Panc1 (cell line): ENCODE results near the gene ZC3H14. TPM values are rescaled to one million over a fixed set of nuclear protein-coding genes. Genes with fewer than 3 reads are reported as not detected.
A peak's percentile ranks its signal among the peaks of the same experiment; 100 is the strongest.

ENCODE experiments used
- ATAC-seq: fragments of 200-7000 bp; cut with Tn5 transposase; 2 replicates; pipeline ENCODE4 v1.9.1; 2020; ENCODE audit warnings: mild to moderate bottlenecking, moderate library complexity
- BruUV-seq: library from RNA; stranded (reverse); fragments of 400-500 nt; replicated peaks from 2 replicates; lab custom pipeline; 2021; lab: Mats Ljungman, UMichigan
- CTCF ChIA-PET: fragments of 300-600 bp; sonication (Branson Sonifier 250); formaldehyde crosslinking; loops from one replicate; lab custom pipeline; 2022; ENCODE audit warnings: antibody characterized with exemption; lab: Charles Lee
- POLR2A ChIA-PET: fragments of 300-600 bp; sonication (Branson Sonifier 250); formaldehyde crosslinking; loops from one replicate; lab custom pipeline; 2022; ENCODE audit warnings: antibody characterized with exemption; lab: Charles Lee
- DNase-seq: peaks from one replicate; pipeline ENCODE4 v3.0.0-alpha.2; 2010; ENCODE audit warnings: low read depth, low spot score
- H3K27ac ChIP-seq: 2 replicates; pipeline ENCODE4 v1.5.1; 2011; ENCODE audit warnings: mild to moderate bottlenecking, low read length, inconsistent platforms
- H3K27me3 ChIP-seq: fragments of 200-500 bp; sonication (Bioruptor generic); 2 replicates; pipeline ENCODE4 v1.6.0; 2014; ENCODE audit warnings: low read length, inconsistent platforms; ENCODE audit not compliant: control insufficient read depth, insufficient read depth
- H3K36me3 ChIP-seq: fragments of 200-500 bp; sonication (Bioruptor generic); 2 replicates; pipeline ENCODE4 v1.5.1; 2014; ENCODE audit warnings: inconsistent platforms, mild to moderate bottlenecking, low read length, moderate library complexity; ENCODE audit not compliant: control insufficient read depth, insufficient read depth
- H3K4me1 ChIP-seq: 2 replicates; pipeline ENCODE4 v1.5.1; 2011; ENCODE audit warnings: inconsistent platforms, mild to moderate bottlenecking, low read length, moderate library complexity; ENCODE audit not compliant: control insufficient read depth, insufficient read depth
- H3K4me3 ChIP-seq, 2 experiments: 2 replicates each; pipeline ENCODE4 v1.5.1; 2011 to 2012; ENCODE audit warnings: low read depth in 2 of 2, low read length in 2 of 2, mild to moderate bottlenecking in 2 of 2, inconsistent platforms in 1 of 2, moderate library complexity in 1 of 2
- H3K9me3 ChIP-seq: fragments of 200-500 bp; sonication (Bioruptor generic); 2 replicates; pipeline ENCODE4 v1.5.1; 2014; ENCODE audit warnings: low read depth, mild to moderate bottlenecking, inconsistent platforms, low read length, moderate library complexity; ENCODE audit not compliant: control insufficient read depth, insufficient read depth
- POLR2AphosphoS5 ChIP-seq: IDR thresholded peaks from 2 replicates; pipeline ENCODE4 v1.6.1; 2012; ENCODE audit warnings: mild to moderate bottlenecking, low read depth, low read length, moderate library complexity
- SIN3A ChIP-seq: IDR thresholded peaks from 2 replicates; pipeline ENCODE4 v1.6.1; 2012; ENCODE audit warnings: low read depth, mild to moderate bottlenecking, low read length, moderate library complexity, borderline replicate concordance; ENCODE audit not compliant: insufficient read depth
- TCF7L2 ChIP-seq: IDR thresholded peaks from 2 replicates; pipeline ENCODE4 v1.6.1; 2011; ENCODE audit warnings: mild to moderate bottlenecking, low read depth, low read length, inconsistent platforms
- in situ Hi-C: cut with HindIII; loops from 2 replicates; pipeline ENCODE4 v1.10.0; 2016; ENCODE audit warnings: low sequenced_read_pairs, low pct_unique_long_range_greater_than_20kb
- intact Hi-C: fragments of 100-400 bp; cut with micrococcal nuclease; formaldehyde crosslinking; loops from one replicate; pipeline ENCODE4 v1.10.0; 2022; ENCODE audit not compliant: unreplicated experiment
- total RNA-seq: library from RNA; stranded (reverse); gene quantifications from one replicate; pipeline ENCODE4 v1.2.1, GENCODE V29; 2021; ENCODE audit not compliant: unreplicated experiment
- TF ChIP-seq, protein P1 (sequence below): fragments of 450-650 bp; IDR thresholded peaks from 2 replicates; pipeline ENCODE4 v1.5.1; 2017; ENCODE audit warnings: mild to moderate bottlenecking
- TF ChIP-seq, protein P2 (sequence below), 2 experiments: IDR thresholded peaks; 2 replicates each; pipeline ENCODE4 v1.6.1; 2011 to 2012; ENCODE audit warnings: low read depth in 2 of 2, control low read depth in 1 of 2, low read length in 1 of 2, mild to moderate bottlenecking in 1 of 2, moderate library complexity in 1 of 2; ENCODE audit not compliant: insufficient read depth in 1 of 2

Gene ZC3H14
- total RNA-seq, 1 experiment from 2014 or later, result 57.1 TPM

DNA sequence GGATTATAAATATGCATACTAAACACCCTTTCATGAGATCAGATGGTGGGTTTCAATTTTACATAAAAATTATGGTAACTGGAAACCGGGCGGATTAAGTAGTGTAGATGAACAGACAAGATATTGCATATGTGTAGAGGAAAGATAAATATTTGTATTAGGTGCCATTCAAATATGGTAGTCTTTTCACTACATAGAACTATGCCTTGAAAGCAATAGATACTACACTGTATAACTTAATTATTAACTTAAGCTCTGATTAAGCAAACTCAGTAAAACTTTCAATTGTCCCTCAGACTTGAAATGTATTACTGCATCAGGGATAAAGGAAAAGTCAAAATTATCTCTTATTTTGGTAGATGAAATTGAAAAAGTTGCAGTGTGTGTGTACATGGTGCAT, 10.0 kb upstream of the ZC3H14 start:
- CTCF ChIA-PET, result no interaction called here
- intact Hi-C loops, result loop anchor here (10.0 kb wide), 1 partner anchor 58 kb away; no protein-coding TSS in a partner anchor
- Histone ChIP-seq H3K27ac (peak overlapping the region; percentile 83; the same call in 1 of the 2 replicates), H3K9me3 (no peaks in the 10 kb centered on the region), H3K4me3 (peak overlapping the region in 1 of 2 experiments; percentile 60; a peak in 1 of 4 replicates), H3K4me1 (peaks cover 18% of the 10 kb centered on the region), H3K36me3 (peaks cover 8% of the 10 kb centered on the region; the same call in 1 of the 2 replicates), H3K27me3 (no peaks in the 10 kb centered on the region)
- POLR2A ChIA-PET, result no interaction called here
- in situ Hi-C loops, result no loop called here
- DNase-seq (no peak), ATAC-seq (no peak)
- TF ChIP-seq, protein P1, sequence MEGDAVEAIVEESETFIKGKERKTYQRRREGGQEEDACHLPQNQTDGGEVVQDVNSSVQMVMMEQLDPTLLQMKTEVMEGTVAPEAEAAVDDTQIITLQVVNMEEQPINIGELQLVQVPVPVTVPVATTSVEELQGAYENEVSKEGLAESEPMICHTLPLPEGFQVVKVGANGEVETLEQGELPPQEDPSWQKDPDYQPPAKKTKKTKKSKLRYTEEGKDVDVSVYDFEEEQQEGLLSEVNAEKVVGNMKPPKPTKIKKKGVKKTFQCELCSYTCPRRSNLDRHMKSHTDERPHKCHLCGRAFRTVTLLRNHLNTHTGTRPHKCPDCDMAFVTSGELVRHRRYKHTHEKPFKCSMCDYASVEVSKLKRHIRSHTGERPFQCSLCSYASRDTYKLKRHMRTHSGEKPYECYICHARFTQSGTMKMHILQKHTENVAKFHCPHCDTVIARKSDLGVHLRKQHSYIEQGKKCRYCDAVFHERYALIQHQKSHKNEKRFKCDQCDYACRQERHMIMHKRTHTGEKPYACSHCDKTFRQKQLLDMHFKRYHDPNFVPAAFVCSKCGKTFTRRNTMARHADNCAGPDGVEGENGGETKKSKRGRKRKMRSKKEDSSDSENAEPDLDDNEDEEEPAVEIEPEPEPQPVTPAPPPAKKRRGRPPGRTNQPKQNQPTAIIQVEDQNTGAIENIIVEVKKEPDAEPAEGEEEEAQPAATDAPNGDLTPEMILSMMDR, result no peak
- no peak for TF ChIP-seq POLR2AphosphoS5
- no peak for TF ChIP-seq TCF7L2
- TF ChIP-seq, protein P2, sequence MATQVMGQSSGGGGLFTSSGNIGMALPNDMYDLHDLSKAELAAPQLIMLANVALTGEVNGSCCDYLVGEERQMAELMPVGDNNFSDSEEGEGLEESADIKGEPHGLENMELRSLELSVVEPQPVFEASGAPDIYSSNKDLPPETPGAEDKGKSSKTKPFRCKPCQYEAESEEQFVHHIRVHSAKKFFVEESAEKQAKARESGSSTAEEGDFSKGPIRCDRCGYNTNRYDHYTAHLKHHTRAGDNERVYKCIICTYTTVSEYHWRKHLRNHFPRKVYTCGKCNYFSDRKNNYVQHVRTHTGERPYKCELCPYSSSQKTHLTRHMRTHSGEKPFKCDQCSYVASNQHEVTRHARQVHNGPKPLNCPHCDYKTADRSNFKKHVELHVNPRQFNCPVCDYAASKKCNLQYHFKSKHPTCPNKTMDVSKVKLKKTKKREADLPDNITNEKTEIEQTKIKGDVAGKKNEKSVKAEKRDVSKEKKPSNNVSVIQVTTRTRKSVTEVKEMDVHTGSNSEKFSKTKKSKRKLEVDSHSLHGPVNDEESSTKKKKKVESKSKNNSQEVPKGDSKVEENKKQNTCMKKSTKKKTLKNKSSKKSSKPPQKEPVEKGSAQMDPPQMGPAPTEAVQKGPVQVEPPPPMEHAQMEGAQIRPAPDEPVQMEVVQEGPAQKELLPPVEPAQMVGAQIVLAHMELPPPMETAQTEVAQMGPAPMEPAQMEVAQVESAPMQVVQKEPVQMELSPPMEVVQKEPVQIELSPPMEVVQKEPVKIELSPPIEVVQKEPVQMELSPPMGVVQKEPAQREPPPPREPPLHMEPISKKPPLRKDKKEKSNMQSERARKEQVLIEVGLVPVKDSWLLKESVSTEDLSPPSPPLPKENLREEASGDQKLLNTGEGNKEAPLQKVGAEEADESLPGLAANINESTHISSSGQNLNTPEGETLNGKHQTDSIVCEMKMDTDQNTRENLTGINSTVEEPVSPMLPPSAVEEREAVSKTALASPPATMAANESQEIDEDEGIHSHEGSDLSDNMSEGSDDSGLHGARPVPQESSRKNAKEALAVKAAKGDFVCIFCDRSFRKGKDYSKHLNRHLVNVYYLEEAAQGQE (IDR thresholded peaks at IDR 0.05; ENCODE audit: insufficient read depth in 1 of 2, low read depth in 2 of 2, low read length in 1 of 2), result no peak
- no peak for TF ChIP-seq SIN3A
- no TSS peak for BruUV-seq

DNA sequence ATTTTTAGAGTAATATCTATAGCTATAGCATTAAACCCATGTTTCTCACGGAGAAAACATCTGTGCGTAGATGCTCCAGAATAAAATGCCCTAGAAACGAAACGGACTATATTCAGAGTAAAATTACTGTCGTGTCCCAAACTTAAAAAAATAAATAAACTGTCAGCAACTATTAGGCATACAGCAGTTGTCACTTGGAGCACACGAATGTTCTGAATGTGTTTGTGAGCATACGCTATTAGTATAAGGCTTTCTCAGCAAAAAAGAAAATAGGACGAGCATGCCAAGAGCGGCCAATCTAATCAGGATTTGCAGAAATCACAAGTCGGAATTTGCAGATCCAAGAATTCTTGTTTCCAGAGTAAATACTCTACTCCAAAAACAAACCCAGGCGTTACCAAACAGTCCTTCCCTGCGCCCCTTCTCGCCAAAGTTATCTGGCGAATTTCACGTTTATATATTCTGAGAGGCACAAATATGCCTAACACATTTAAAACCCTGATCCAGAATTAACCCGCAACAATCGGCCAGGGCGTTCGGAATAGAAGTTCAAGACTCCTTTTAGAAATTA, 8.9 kb upstream of the ZC3H14 start:
- CTCF ChIA-PET, result no interaction called here
- intact Hi-C loops, result loop anchor here (10.0 kb wide), 1 partner anchor 59 kb away; no protein-coding TSS in a partner anchor
- ATAC-seq (no peak), DNase-seq (no peak)
- Histone ChIP-seq H3K36me3 (peaks cover 4% of the 10 kb centered on the region; the same call in 1 of the 2 replicates), H3K27ac (peak overlapping the region; percentile 84), H3K27me3 (no peaks in the 10 kb centered on the region), H3K9me3 (no peaks in the 10 kb centered on the region), H3K4me3 (peak overlapping the region; percentile 80 to 83), H3K4me1 (peaks cover 18% of the 10 kb centered on the region)
- BruUV-seq, result TSS peak; percentile 80
- in situ Hi-C loops, result no loop called here
- POLR2A ChIA-PET, result no interaction called here
- TF ChIP-seq TCF7L2 (no peak), SIN3A (no peak), POLR2AphosphoS5 (no peak)
- TF ChIP-seq, protein P1, result no peak
- TF ChIP-seq, protein P2 (IDR thresholded peaks at IDR 0.05; ENCODE audit: insufficient read depth in 1 of 2, low read depth in 2 of 2, low read length in 1 of 2), result no peak
